Ishikawa (cell line): ENCODE data around the gene CHCHD3.

Experiments
- CEBPB ChIP-seq: IDR thresholded peaks from 2 replicates; pipeline ENCODE4 v1.6.1; 2012
- CREB1 ChIP-seq: IDR thresholded peaks from 2 replicates; pipeline ENCODE4 v1.6.1; 2012; ENCODE audit warnings: low read depth
- EGR1 ChIP-seq: IDR thresholded peaks from 2 replicates; pipeline ENCODE4 v1.6.1; 2012
- EP300 ChIP-seq: IDR thresholded peaks from 2 replicates; pipeline ENCODE4 v1.6.1; 2012; ENCODE audit warnings: borderline replicate concordance
- FOXM1 ChIP-seq: IDR thresholded peaks from 2 replicates; pipeline ENCODE4 v1.6.1; 2012; ENCODE audit warnings: low read depth, borderline replicate concordance
- MAX ChIP-seq: IDR thresholded peaks from 2 replicates; pipeline ENCODE4 v1.6.1; 2012
- NFIC ChIP-seq: IDR thresholded peaks from 2 replicates; pipeline ENCODE4 v1.6.1; 2012
- RAD21 ChIP-seq: IDR thresholded peaks from 2 replicates; pipeline ENCODE4 v1.6.1; 2012; ENCODE audit warnings: low read depth
- REST ChIP-seq: IDR thresholded peaks from 2 replicates; pipeline ENCODE4 v1.6.1; 2012; ENCODE audit warnings: low read depth, mild to moderate bottlenecking
- TAF1 ChIP-seq: IDR thresholded peaks from 2 replicates; pipeline ENCODE4 v1.6.1; 2012; ENCODE audit warnings: low read depth, mild to moderate bottlenecking
- TCF12 ChIP-seq: IDR thresholded peaks from 2 replicates; pipeline ENCODE4 v1.6.1; 2012; ENCODE audit warnings: low read depth
- TEAD4 ChIP-seq: IDR thresholded peaks from 2 replicates; pipeline ENCODE4 v1.6.1; 2012
- USF1 ChIP-seq: IDR thresholded peaks from 2 replicates; pipeline ENCODE4 v1.6.1; 2012
- YY1 ChIP-seq: IDR thresholded peaks from 2 replicates; pipeline ENCODE4 v1.6.1; 2012; ENCODE audit warnings: low read depth
- ZBTB7A ChIP-seq: IDR thresholded peaks from 2 replicates; pipeline ENCODE4 v1.6.1; 2012; ENCODE audit warnings: low read depth

The CHCHD3 gene

GRCh38 chr7:133025056-133025455, 56.8 kb downstream of the CHCHD3 start:
- TF ChIP-seq TEAD4, result no peak
- no peak for TF ChIP-seq TCF12
- no peak for TF ChIP-seq CEBPB
- TF ChIP-seq FOXM1, result no peak
- TF ChIP-seq REST, result no peak
- TF ChIP-seq MAX, result no peak
- no peak for TF ChIP-seq YY1
- TF ChIP-seq USF1, result no peak
- TF ChIP-seq EGR1, result no peak
- no peak for TF ChIP-seq CREB1
- TF ChIP-seq ZBTB7A, result no peak
- no peak for TF ChIP-seq RAD21
- TF ChIP-seq NFIC, result no peak
- no peak for TF ChIP-seq EP300
- no peak for TF ChIP-seq TAF1

- TF ChIP-seq REST, result no peak
- no peak for TF ChIP-seq NFIC
- no peak for TF ChIP-seq EP300
- TF ChIP-seq TEAD4, result no peak
- TF ChIP-seq CREB1, result no peak
- no peak for TF ChIP-seq USF1
These were observed 57.3 kb downstream of the CHCHD3 start for GRCh38 chr7:133024596-133024995.

GRCh38 chr7:133023370-133024071, 58.4 kb downstream of the CHCHD3 start:
- no peak for TF ChIP-seq YY1
- no peak for TF ChIP-seq CREB1
- TF ChIP-seq USF1, result no peak
- no peak for TF ChIP-seq TAF1
- TF ChIP-seq TCF12, result no peak
- TF ChIP-seq MAX, result no peak
- TF ChIP-seq FOXM1, result no peak
- no peak for TF ChIP-seq EP300
- no peak for TF ChIP-seq TEAD4
- TF ChIP-seq NFIC, result no peak
- no peak for TF ChIP-seq EGR1
- TF ChIP-seq ZBTB7A, result no peak
- TF ChIP-seq CEBPB, result no peak

GRCh38 chr7:133022661-133023060, 59.2 kb downstream of the CHCHD3 start:
- TF ChIP-seq CEBPB (no peak), TEAD4 (no peak), MAX (no peak), ZBTB7A (no peak), TCF12 (no peak), RAD21 (no peak), YY1 (no peak), NFIC (no peak), REST (no peak), EP300 (no peak), CREB1 (no peak), FOXM1 (no peak), USF1 (no peak), TAF1 (no peak), EGR1 (no peak)
